Mesothelial cell of epicardium (in vitro differentiated cells): ENCODE measurements around the gene ROPN1B. TPM values are rescaled to one million over a fixed set of nuclear protein-coding genes. Genes with fewer than 3 reads are reported as not detected.
A peak's percentile ranks its signal among the peaks of the same experiment; 100 is the strongest.
"Not testable (repeated sequence)": the region's sequence is repeated elsewhere in the genome, so short reads cannot be mapped to it uniquely, and the experiment has no call there.

Source experiments
- DNase-seq, 2 experiments: peaks; one replicate each; pipeline ENCODE4 v3.0.0; 2021; ENCODE audit warnings: low spot score in 2 of 2; ENCODE audit not compliant: unreplicated experiment in 2 of 2
- H3K27ac Mint-ChIP-seq: 2 replicates; pipeline ENCODE4 v1.8.0; 2021; ENCODE audit warnings: mixed read lengths
- H3K27me3 Mint-ChIP-seq: 2 replicates; pipeline ENCODE4 v1.8.0; 2021; ENCODE audit warnings: low read depth, mixed read lengths
- H3K36me3 Mint-ChIP-seq: 2 replicates; pipeline ENCODE4 v1.8.0; 2021; ENCODE audit warnings: mixed read lengths
- H3K4me1 Mint-ChIP-seq: 2 replicates; pipeline ENCODE4 v1.8.0; 2021; ENCODE audit warnings: mixed read lengths
- H3K4me3 Mint-ChIP-seq: 2 replicates; pipeline ENCODE4 v1.8.0; 2021; ENCODE audit warnings: mild to moderate bottlenecking, moderate library complexity, mixed read lengths
- H3K9me3 Mint-ChIP-seq: 2 replicates; pipeline ENCODE4 v1.8.0; 2021; ENCODE audit warnings: mixed read lengths
- CTCF ChIP-seq: fragments of 200-600 bp; sonication (generic); IDR thresholded peaks from one replicate; pipeline ENCODE4 v1.5.0; 2021; ENCODE audit warnings: antibody characterized with exemption; ENCODE audit not compliant: unreplicated experiment
- total RNA-seq: library from RNA; stranded (reverse); gene quantifications from 3 replicates; pipeline ENCODE4 v1.2.1, GENCODE V29; 2021

The ROPN1B gene
- not detected in 3 replicates for total RNA-seq

DNA sequence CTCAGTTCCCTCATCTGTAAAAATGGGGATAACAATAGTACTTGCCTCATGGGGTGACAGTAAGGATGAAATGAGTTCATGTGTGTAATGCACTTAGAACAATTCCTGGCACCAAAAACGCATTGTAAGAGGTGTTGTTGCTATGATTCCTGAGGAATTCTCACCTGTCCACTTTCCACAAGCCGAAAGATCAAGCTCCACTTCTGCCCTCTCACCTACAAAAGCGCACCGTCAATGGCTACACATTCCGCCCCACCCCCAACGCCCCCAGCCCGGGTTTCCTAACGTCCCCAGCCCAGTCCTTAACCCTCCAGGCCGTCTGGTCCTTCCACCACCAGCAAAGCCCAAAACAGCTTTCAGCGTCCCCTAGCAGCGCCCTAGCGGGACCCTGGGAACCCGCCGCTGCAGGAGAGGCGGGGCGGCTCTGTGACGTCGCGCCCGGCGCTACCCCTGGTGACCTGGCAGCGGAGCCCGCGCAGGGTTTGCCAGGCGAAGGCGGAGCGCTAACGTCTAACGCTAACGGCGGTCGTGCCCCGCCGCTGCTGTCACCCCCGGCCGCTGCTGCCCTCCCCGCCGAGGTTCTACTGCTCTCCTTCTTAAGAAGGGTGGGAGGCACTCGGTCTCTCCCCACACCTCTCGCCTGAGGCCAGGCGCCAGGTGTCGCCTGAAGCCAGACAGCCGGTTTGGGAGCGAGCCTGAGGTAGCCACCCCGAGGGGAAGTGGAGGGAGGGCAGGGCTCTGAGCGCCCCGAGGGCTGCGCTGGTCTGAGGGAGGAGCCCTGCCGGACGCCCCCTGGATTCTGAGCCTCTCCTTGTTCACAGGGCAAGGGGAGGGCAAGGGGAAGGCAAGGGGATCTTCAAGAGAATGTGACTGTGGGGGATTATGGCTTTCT lies at the start of gene ROPN1B:
Gene ROPN1B (plus strand): TSS at position 478 of the 892 bp plus-strand sequence. CDS start 2,877 bp downstream, outside the sequence.
- not testable (repeated sequence) for H3K9me3 Mint-ChIP-seq, H3K36me3 Mint-ChIP-seq, H3K4me1 Mint-ChIP-seq, H3K27ac Mint-ChIP-seq, DNase-seq
- Mint-ChIP-seq H3K4me3 (peak within 1 kb of the TSS; percentile 36), H3K27me3 (peaks cover 36% of the 10 kb centered on the region)

DNA sequence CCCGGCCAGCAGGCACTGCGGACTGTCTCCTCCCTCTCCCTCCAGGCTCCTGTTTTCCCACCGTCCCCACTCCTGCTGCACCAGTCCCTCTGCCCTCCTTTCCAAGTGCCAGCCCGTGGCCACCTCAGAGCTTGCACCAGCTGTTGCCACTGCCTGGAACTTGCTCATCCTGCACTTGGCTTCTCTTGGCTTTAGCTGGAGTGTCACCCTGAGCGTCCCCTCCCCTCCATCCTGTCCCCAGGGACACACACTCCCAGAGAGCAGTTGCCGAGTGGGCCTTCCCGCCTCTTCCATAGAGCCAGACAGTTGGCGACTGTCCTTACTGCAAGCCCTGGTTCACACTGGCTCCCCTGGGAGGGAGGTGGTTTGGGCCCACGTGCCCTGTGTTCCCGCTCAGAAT lies 48.8 kb upstream of the ROPN1B start:
- not testable (repeated sequence) for DNase-seq, H3K4me3 Mint-ChIP-seq, H3K27me3 Mint-ChIP-seq, H3K27ac Mint-ChIP-seq, H3K4me1 Mint-ChIP-seq, H3K36me3 Mint-ChIP-seq, H3K9me3 Mint-ChIP-seq

DNA sequence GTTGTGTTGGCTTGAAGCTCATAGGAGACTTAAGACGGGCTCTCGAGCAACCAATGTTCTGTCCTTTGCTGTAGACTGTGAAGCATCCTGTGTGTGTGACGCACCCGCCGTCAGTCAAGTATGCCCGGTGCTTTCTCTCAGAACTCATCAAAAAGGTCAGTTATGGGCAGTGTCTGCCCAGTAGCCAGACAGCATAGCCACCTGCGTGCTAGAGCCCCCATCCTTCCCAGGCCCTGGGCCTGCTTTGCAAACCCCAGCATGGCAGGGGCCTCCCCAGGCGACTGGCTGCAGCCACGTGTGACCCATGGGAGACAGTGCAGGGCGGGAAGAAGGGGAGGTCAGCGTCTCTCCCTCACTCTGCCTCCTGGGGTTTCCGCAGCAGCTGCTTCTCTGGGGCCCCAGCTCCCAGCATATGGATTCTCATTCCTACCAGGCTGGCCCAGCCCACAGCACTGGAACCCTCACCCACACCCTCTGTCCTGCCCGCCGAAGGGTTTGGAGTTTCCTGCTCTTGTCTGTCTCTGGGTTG lies 48.2 kb upstream of the ROPN1B start:
- not testable (repeated sequence) for H3K4me1 Mint-ChIP-seq, H3K4me3 Mint-ChIP-seq, DNase-seq, H3K27me3 Mint-ChIP-seq, H3K36me3 Mint-ChIP-seq, H3K9me3 Mint-ChIP-seq, H3K27ac Mint-ChIP-seq

- H3K36me3 Mint-ChIP-seq, H3K4me3 Mint-ChIP-seq, H3K9me3 Mint-ChIP-seq, H3K27me3 Mint-ChIP-seq, H3K4me1 Mint-ChIP-seq, H3K27ac Mint-ChIP-seq: not testable (repeated sequence)
- TF ChIP-seq CTCF: peak; percentile 31
- DNase-seq: peak in 1 of 2 experiments; percentile 44
Observed at GRCh38 chr3:125921712-125922111, 47.3 kb upstream of the ROPN1B start.

- not testable (repeated sequence) for DNase-seq, H3K4me1 Mint-ChIP-seq, H3K4me3 Mint-ChIP-seq, H3K27ac Mint-ChIP-seq, H3K36me3 Mint-ChIP-seq, H3K27me3 Mint-ChIP-seq, H3K9me3 Mint-ChIP-seq
Observed at GRCh38 chr3:125923324-125924115, 45.5 kb upstream of the ROPN1B start.

DNA sequence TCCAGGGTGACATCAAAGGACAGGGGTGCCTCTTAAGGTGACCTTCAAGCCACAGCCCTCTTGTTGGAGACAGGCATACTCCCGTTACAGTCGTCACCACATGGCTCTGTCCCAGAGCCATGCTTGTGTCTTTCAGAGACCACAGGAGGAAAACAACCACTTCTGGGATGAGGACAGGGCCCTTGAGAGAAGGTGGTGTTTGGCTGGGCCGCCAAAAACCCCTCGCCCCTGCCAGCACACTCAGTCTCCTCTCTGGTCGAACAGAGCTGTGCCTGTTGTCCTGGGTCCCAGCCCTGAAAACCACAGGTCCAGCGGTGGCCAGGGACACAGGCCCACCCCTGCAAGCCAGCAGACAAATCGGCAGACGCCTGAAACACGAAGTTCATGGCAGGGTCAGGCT lies 44.7 kb upstream of the ROPN1B start:
- H3K36me3 Mint-ChIP-seq, H3K4me1 Mint-ChIP-seq, DNase-seq, H3K27ac Mint-ChIP-seq, H3K27me3 Mint-ChIP-seq, H3K4me3 Mint-ChIP-seq, H3K9me3 Mint-ChIP-seq: not testable (repeated sequence)

DNA sequence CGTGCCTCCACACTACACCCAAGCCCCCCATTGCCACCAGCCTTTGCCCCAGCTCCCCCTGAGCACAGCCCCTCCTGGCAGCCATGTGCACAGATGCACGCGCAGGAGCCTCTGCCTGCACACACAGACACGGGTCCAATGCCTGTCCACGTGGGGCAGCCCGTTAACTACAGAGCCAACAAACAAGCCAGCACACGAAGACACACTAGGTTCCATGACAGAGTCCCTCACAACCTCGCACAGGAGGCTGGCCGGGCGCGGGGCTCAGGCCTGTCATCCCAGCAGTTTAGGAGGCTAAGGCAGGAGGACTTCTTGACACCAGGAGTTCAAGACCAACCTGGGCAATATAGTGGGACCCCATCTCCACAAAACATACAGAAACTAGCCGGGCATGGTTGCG lies 43.3 kb upstream of the ROPN1B start:
- H3K27me3 Mint-ChIP-seq, H3K27ac Mint-ChIP-seq, H3K36me3 Mint-ChIP-seq, H3K9me3 Mint-ChIP-seq, DNase-seq, H3K4me3 Mint-ChIP-seq, H3K4me1 Mint-ChIP-seq: not testable (repeated sequence)

DNA sequence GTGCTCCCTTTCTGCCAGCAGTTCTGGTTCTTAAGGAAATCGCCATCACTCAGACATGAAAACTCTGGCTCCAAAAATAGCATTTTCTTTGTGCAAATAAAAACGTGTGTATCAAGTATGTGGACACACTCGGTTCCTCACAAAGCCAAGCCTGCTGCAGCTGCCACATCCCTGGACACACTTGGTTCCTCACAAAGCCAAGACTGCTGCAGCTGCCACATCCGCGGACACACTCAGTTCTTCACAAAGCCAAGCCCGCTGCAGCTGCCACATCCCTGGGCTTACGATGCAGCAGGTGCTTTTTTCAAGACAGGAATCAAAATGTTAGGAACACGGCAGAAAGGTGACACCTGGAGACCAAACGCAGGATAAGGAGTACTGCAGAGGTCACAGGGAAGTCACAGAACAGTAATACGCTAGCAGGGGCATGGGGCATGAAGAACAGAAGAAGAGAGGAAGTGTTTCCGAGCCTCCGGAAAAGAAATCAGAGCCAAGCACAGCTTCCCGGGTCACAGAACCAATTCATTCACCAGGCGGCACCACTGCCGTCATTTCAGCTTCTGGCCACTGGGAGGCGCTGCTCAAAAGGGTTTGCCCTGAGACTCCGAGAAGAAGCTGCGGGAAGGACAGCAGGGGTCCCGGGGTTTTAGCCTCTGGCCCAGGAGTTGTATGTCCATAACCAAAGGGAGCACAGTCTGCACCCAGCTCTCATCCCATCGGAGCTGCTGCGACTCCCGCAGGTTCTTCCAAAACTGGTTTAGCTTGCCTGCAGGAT lies 40.0 kb upstream of the ROPN1B start:
- peak; percentile 65 for TF ChIP-seq CTCF
- peak in 1 of 2 experiments; percentile 77 for DNase-seq
- H3K27ac Mint-ChIP-seq, H3K4me3 Mint-ChIP-seq, H3K9me3 Mint-ChIP-seq, H3K27me3 Mint-ChIP-seq, H3K36me3 Mint-ChIP-seq, H3K4me1 Mint-ChIP-seq: not testable (repeated sequence)

GRCh38 chr3:125929765-125930164 lies 39.2 kb upstream of the ROPN1B start:
- not testable (repeated sequence) for DNase-seq, H3K9me3 Mint-ChIP-seq, H3K4me1 Mint-ChIP-seq, H3K27ac Mint-ChIP-seq, H3K36me3 Mint-ChIP-seq, H3K27me3 Mint-ChIP-seq, H3K4me3 Mint-ChIP-seq

DNA sequence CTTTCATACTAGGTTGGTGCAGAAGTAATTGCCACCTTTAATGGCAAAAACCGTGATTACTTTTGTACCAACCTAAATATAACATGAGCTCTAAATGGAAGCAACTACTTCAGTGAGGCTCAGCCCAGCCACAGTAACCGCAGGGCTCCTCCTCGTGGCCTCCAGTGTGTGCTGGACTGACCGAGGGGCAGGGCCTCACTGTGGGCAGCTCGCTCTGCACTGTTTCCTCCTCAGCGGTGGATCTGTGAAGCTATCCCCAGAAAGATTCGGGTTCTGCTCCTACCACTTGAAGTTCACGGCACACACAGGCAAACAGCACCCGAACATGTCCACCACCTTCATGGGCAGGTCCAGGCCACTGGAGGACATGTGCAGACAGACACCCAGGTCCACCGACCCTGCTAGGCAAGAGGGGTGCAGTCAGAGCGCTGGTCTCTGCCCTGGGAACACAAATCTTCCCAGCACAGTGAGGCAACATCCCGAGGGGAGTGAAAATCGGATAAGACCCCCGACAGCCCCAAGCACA lies 37.6 kb upstream of the ROPN1B start:
- H3K27ac Mint-ChIP-seq, H3K9me3 Mint-ChIP-seq, DNase-seq, H3K4me1 Mint-ChIP-seq, H3K4me3 Mint-ChIP-seq, H3K27me3 Mint-ChIP-seq, H3K36me3 Mint-ChIP-seq: not testable (repeated sequence)
